CD4-positive, alpha-beta T cell (primary cell): ENCODE data around the gene MMAB. TPM values are rescaled to one million over a fixed set of nuclear protein-coding genes. Genes with fewer than 3 reads are reported as not detected.

Experiments
- ATAC-seq: fragments of 200-7000 bp; cut with Tn5 transposase; one replicate; pipeline ENCODE4 v1.10.0; 2022; ENCODE audit warnings: mild to moderate bottlenecking; ENCODE audit not compliant: poor library complexity
- CTCF ChIA-PET: fragments of 350-600 bp; sonication (Branson Sonifier 250); formaldehyde crosslinking; loops from one replicate; lab custom pipeline; 2021; ENCODE audit warnings: antibody characterized with exemption, inconsistent platforms; lab: Charles Lee
- POLR2A ChIA-PET: fragments of 350-600 bp; sonication (Branson Sonifier 250); formaldehyde crosslinking; loops from one replicate; lab custom pipeline; 2021; ENCODE audit warnings: antibody characterized with exemption, inconsistent platforms; lab: Charles Lee
- DNase-seq, 14 experiments: peaks; one replicate each; pipeline ENCODE4 v3.0.0-alpha.2; 2013 to 2020; ENCODE audit warnings: mixed read lengths in 2 of 14
- H3K27ac ChIP-seq, 2 donors: one replicate each; pipeline versions ENCODE4 v1.5.1 to v1.7.0; 2013; ENCODE audit warnings: low read length in 2 of 2, low read depth in 1 of 2, mild to moderate bottlenecking in 1 of 2
- H3K27me3 ChIP-seq, 2 experiments: 1 replicate in 1 of 2; 2 replicates in 1 of 2; pipeline versions ENCODE4 v1.6.1 to v1.7.0; 2013; ENCODE audit warnings: low read length in 2 of 2, control low read depth in 1 of 2, mild to moderate bottlenecking in 1 of 2, moderate library complexity in 1 of 2; ENCODE audit not compliant: insufficient read depth in 2 of 2, control insufficient read depth in 1 of 2
- H3K36me3 ChIP-seq: one replicate; pipeline ENCODE4 v1.6.1; 2013; ENCODE audit warnings: low read length, control low read depth; ENCODE audit not compliant: insufficient read depth
- H3K4me1 ChIP-seq: one replicate; pipeline ENCODE4 v1.6.1; 2013; ENCODE audit warnings: low read length, control low read depth; ENCODE audit not compliant: insufficient read depth
- H3K4me3 ChIP-seq: one replicate; pipeline ENCODE4 v1.5.1; 2013; ENCODE audit warnings: mild to moderate bottlenecking, low read length, moderate library complexity
- H3K9me3 ChIP-seq, 2 experiments: 1 replicate in 1 of 2; 2 replicates in 1 of 2; pipeline versions ENCODE4 v1.6.1 to v1.7.0; 2013; ENCODE audit warnings: low read length in 2 of 2, mild to moderate bottlenecking in 2 of 2, control low read depth in 1 of 2, moderate library complexity in 1 of 2; ENCODE audit not compliant: control insufficient read depth in 1 of 2, insufficient read depth in 1 of 2
- H3K27ac Mint-ChIP-seq: one replicate; pipeline ENCODE4 v1.8.0; 2020; ENCODE audit warnings: mixed read lengths
- H3K27me3 Mint-ChIP-seq: one replicate; pipeline ENCODE4 v1.8.0; 2021; ENCODE audit warnings: mixed read lengths
- H3K36me3 Mint-ChIP-seq: one replicate; pipeline ENCODE4 v1.8.0; 2021; ENCODE audit warnings: low read depth, mixed read lengths
- H3K4me1 Mint-ChIP-seq: one replicate; pipeline ENCODE4 v1.8.0; 2021; ENCODE audit warnings: low read depth, mixed read lengths
- H3K4me3 Mint-ChIP-seq: one replicate; pipeline ENCODE4 v1.8.0; 2020; ENCODE audit warnings: mild to moderate bottlenecking, mixed read lengths
- H3K9me3 Mint-ChIP-seq: one replicate; pipeline ENCODE4 v1.8.0; 2020; ENCODE audit warnings: mixed read lengths
- CTCF ChIP-seq: fragments of 200-600 bp; IDR thresholded peaks from one replicate; pipeline ENCODE4 v1.8.0; 2022; ENCODE audit warnings: antibody characterized with exemption, mild to moderate bottlenecking
- intact Hi-C, 2 experiments: fragments of 100-400 bp; cut with DNase I in 1 of 2; cut with micrococcal nuclease in 1 of 2; formaldehyde crosslinking; loops; one replicate each; pipeline versions ENCODE4 v1.15.1 to v1.9.0; 2023 to 2025; cut with DNase I, micrococcal nuclease
- total RNA-seq, 174 experiments: library from RNA in 2 of 174; stranded (reverse) in 2 of 174; gene quantifications; one replicate each; pipeline ENCODE4 v1.2.3 and lab custom pipeline; 2021 to 2026

MMAB gene
- total RNA-seq, 2 experiments from 2014 or later, result 8.6 to 9.2 TPM

- H3K9me3 ChIP-seq, result no peaks in the 10 kb centered on the region
- ATAC-seq, result no peak
- H3K36me3 ChIP-seq, result no peaks in the 10 kb centered on the region
- POLR2A ChIA-PET, result no interaction called here
- no peak for TF ChIP-seq CTCF
- H3K4me1 ChIP-seq, result peaks cover 23% of the 10 kb centered on the region
- no peaks in the 10 kb centered on the region for H3K9me3 Mint-ChIP-seq
- no peak overlapping the region for H3K4me3 ChIP-seq
- intact Hi-C loops, result no loop called here
- H3K27me3 Mint-ChIP-seq, result no peaks in the 10 kb centered on the region
- H3K36me3 Mint-ChIP-seq, result peaks cover 19% of the 10 kb centered on the region
- no peak overlapping the region for H3K4me3 Mint-ChIP-seq
- no peak for DNase-seq
- no peaks in the 10 kb centered on the region for H3K27me3 ChIP-seq
- no peak overlapping the region for H3K27ac Mint-ChIP-seq
- no peak overlapping the region for H3K27ac ChIP-seq
- peaks cover 22% of the 10 kb centered on the region for H3K4me1 Mint-ChIP-seq
- CTCF ChIA-PET, result interaction anchor here (1.5 kb wide), 1 partner anchor 253 kb away, joined by 3 read pairs; no protein-coding TSS in a partner anchor
Measured at GRCh38 chr12:109592905-109593272, 19.6 kb upstream of the MMAB start.

GRCh38 chr12:109592195-109592904 is 19.0 kb upstream of the MMAB start:
- Histone ChIP-seq H3K4me1 (peaks cover 18% of the 10 kb centered on the region), H3K36me3 (no peaks in the 10 kb centered on the region), H3K9me3 (no peaks in the 10 kb centered on the region), H3K4me3 (no peak overlapping the region), H3K27ac (no peak overlapping the region), H3K27me3 (no peaks in the 10 kb centered on the region)
- Mint-ChIP-seq H3K4me1 (peaks cover 17% of the 10 kb centered on the region), H3K36me3 (peaks cover 22% of the 10 kb centered on the region), H3K27ac (no peak overlapping the region), H3K27me3 (no peaks in the 10 kb centered on the region), H3K4me3 (no peak overlapping the region), H3K9me3 (no peaks in the 10 kb centered on the region)
- no peak for ATAC-seq
- ChIA-PET CTCF (interaction anchor here (1.5 kb wide), 1 partner anchor 253 kb away, joined by 3 read pairs; no protein-coding TSS in a partner anchor), POLR2A (no interaction called here)
- no peak for DNase-seq
- no peak for TF ChIP-seq CTCF
- intact Hi-C loops, result no loop called here

- Mint-ChIP-seq H3K4me1 (peaks cover 17% of the 10 kb centered on the region), H3K27me3 (no peaks in the 10 kb centered on the region), H3K36me3 (peaks cover 26% of the 10 kb centered on the region), H3K9me3 (no peaks in the 10 kb centered on the region), H3K27ac (no peak overlapping the region), H3K4me3 (no peak overlapping the region)
- Histone ChIP-seq H3K9me3 (no peaks in the 10 kb centered on the region), H3K36me3 (peaks cover 6% of the 10 kb centered on the region), H3K27ac (no peak overlapping the region), H3K27me3 (no peaks in the 10 kb centered on the region), H3K4me3 (no peak overlapping the region), H3K4me1 (peaks cover 16% of the 10 kb centered on the region)
- no peak for TF ChIP-seq CTCF
- ChIA-PET POLR2A (no interaction called here), CTCF (no interaction called here)
- ATAC-seq, result no peak
- no peak for DNase-seq
- intact Hi-C loops, result no loop called here
Measured at GRCh38 chr12:109591041-109591440, 17.7 kb upstream of the MMAB start.
